SK-N-SH (cell line): ENCODE measurements around the gene RCE1.

Experiments
- CTCF ChIP-seq: fragments of 200-600 bp; sonication (generic); IDR thresholded peaks from 2 replicates; pipeline ENCODE4 v1.6.1; 2017; ENCODE audit warnings: antibody characterized with exemption, mild to moderate bottlenecking, moderate library complexity
- ELF1 ChIP-seq: IDR thresholded peaks from 2 replicates; pipeline ENCODE4 v1.4.0; 2012
- EP300 ChIP-seq, 2 experiments: IDR thresholded peaks; 2 replicates each; pipeline versions ENCODE4 v1.4.0 to v1.6.1; 2012; ENCODE audit warnings: borderline replicate concordance in 1 of 2, low read depth in 1 of 2, low read length in 1 of 2
- FOXJ3 ChIP-seq: sonication (generic); formaldehyde crosslinking; IDR thresholded peaks from 2 replicates; pipeline ENCODE4 v1.5.1; 2020; ENCODE audit warnings: mild to moderate bottlenecking, missing genetic modification reagents
- PBX3 ChIP-seq: IDR thresholded peaks from 2 replicates; pipeline ENCODE4; 2012
- POLR2AphosphoS5 ChIP-seq: IDR thresholded peaks from 2 replicates; pipeline ENCODE4 v1.6.1; 2012; ENCODE audit warnings: low read depth, low read length
- RXRA ChIP-seq: IDR thresholded peaks from 2 replicates; pipeline ENCODE4 v1.4.0; 2012; ENCODE audit warnings: low read depth, mild to moderate bottlenecking, borderline replicate concordance
- TF ChIP-seq, protein P1 (sequence below): IDR thresholded peaks from 2 replicates; pipeline ENCODE4 v1.4.0; 2012; ENCODE audit warnings: low read depth
- TF ChIP-seq, protein P2 (sequence below): IDR thresholded peaks from 2 replicates; pipeline ENCODE4 v1.4.0; 2012; ENCODE audit warnings: low read depth, borderline replicate concordance

GRCh38 chr11:66845143-66845875 lies 2.1 kb downstream of the RCE1 start:
- TF ChIP-seq CTCF (no peak), POLR2AphosphoS5 (no peak), EP300 (IDR thresholded peaks at IDR 0.05; ENCODE audit: borderline replicate concordance in 1 of 2, low read depth in 1 of 2, low read length in 1 of 2) (no peak), RXRA (no peak), ELF1 (no peak), PBX3 (no peak), FOXJ3 (CRISPR knock-in tag) (no peak)
- TF ChIP-seq, protein P1, sequence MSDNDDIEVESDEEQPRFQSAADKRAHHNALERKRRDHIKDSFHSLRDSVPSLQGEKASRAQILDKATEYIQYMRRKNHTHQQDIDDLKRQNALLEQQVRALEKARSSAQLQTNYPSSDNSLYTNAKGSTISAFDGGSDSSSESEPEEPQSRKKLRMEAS, result no peak
- TF ChIP-seq, protein P2, sequence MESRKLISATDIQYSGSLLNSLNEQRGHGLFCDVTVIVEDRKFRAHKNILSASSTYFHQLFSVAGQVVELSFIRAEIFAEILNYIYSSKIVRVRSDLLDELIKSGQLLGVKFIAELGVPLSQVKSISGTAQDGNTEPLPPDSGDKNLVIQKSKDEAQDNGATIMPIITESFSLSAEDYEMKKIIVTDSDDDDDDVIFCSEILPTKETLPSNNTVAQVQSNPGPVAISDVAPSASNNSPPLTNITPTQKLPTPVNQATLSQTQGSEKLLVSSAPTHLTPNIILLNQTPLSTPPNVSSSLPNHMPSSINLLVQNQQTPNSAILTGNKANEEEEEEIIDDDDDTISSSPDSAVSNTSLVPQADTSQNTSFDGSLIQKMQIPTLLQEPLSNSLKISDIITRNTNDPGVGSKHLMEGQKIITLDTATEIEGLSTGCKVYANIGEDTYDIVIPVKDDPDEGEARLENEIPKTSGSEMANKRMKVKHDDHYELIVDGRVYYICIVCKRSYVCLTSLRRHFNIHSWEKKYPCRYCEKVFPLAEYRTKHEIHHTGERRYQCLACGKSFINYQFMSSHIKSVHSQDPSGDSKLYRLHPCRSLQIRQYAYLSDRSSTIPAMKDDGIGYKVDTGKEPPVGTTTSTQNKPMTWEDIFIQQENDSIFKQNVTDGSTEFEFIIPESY, result no peak
